GM12878 (cell line): ENCODE data around the gene ABHD8. TPM values are rescaled to one million over a fixed set of nuclear protein-coding genes. Genes with fewer than 3 reads are reported as not detected.

Experiments used
- ATF7 ChIP-seq: fragments of 450-650 bp; IDR thresholded peaks from 2 replicates; pipeline ENCODE4 v1.6.1; 2016; ENCODE audit warnings: low read depth, mild to moderate bottlenecking
- BRCA1 ChIP-seq: IDR thresholded peaks from 2 replicates; pipeline ENCODE4 v1.6.1; 2011; ENCODE audit warnings: low read depth, low read length, improper control_type of control experiment
- CEBPB ChIP-seq, 2 experiments: fragments of 150-350 bp in 1 of 2; IDR thresholded peaks; 2 replicates each; pipeline ENCODE4 v1.6.1; 2012 to 2014; ENCODE audit warnings: low read depth in 2 of 2, low read length in 2 of 2, borderline replicate concordance in 1 of 2, inconsistent platforms in 1 of 2
- CHD1 ChIP-seq: IDR thresholded peaks from 2 replicates; pipeline ENCODE4 v1.6.1; 2012; ENCODE audit warnings: low read depth, low read length, improper control_type of control experiment
- CREB1 ChIP-seq: IDR thresholded peaks from 2 replicates; pipeline ENCODE4 v1.6.1; 2012; ENCODE audit warnings: low read depth, mild to moderate bottlenecking, inconsistent platforms
- CREM ChIP-seq: IDR thresholded peaks from 2 replicates; pipeline ENCODE4 v1.6.1; 2014; ENCODE audit warnings: antibody characterized with exemption, low read depth
- EED ChIP-seq: sonication (generic); IDR thresholded peaks from 2 replicates; pipeline ENCODE4 v1.6.1; 2016; ENCODE audit warnings: antibody characterized with exemption, low read depth
- EZH2 ChIP-seq: IDR thresholded peaks from 2 replicates; pipeline ENCODE4 v1.6.1; 2012; ENCODE audit warnings: low read depth, mild to moderate bottlenecking, control low read depth, inconsistent platforms, low read length, borderline replicate concordance; ENCODE audit not compliant: control insufficient read depth
- MTA2 ChIP-seq: fragments of 450-650 bp; IDR thresholded peaks from 2 replicates; pipeline ENCODE4 v1.6.1; 2016; ENCODE audit warnings: low read depth, mild to moderate bottlenecking, moderate library complexity
- NRF1 ChIP-seq: conservative IDR thresholded peaks from 2 replicates; pipeline ENCODE4 v1.6.1; 2011; ENCODE audit warnings: mild to moderate bottlenecking, low read depth, low read length, improper control_type of control experiment
- POU2F2 ChIP-seq: IDR thresholded peaks from 3 replicates; pipeline ENCODE4 v1.6.1; 2011; ENCODE audit warnings: low read depth, mild to moderate bottlenecking, low read length, borderline replicate concordance
- RBBP5 ChIP-seq: fragments of 200-600 bp; sonication (generic); conservative IDR thresholded peaks from 2 replicates; pipeline ENCODE4 v1.6.1; 2016
- RCOR1 ChIP-seq: conservative IDR thresholded peaks from 2 replicates; pipeline ENCODE4 v1.6.1; 2012; ENCODE audit warnings: low read depth, low read length, improper control_type of control experiment
- RFX5 ChIP-seq: IDR thresholded peaks from 2 replicates; pipeline ENCODE4 v1.6.1; 2011; ENCODE audit warnings: low read depth, low read length, improper control_type of control experiment
- SMAD5 ChIP-seq: IDR thresholded peaks from 2 replicates; pipeline ENCODE4 v1.6.1; 2016; ENCODE audit warnings: antibody characterized with exemption, low read depth
- STAT1 ChIP-seq: fragments of 450-650 bp; conservative IDR thresholded peaks from 2 replicates; pipeline ENCODE4 v1.6.1; 2014; ENCODE audit warnings: antibody characterized with exemption, mild to moderate bottlenecking
- TCF3 ChIP-seq: IDR thresholded peaks from 2 replicates; pipeline ENCODE4 v1.6.1; 2012; ENCODE audit warnings: low read depth, mild to moderate bottlenecking, low read length, borderline replicate concordance; ENCODE audit not compliant: insufficient read depth
- YBX1 ChIP-seq: fragments of 450-650 bp; IDR thresholded peaks from 2 replicates; pipeline ENCODE4 v1.6.1; 2016; ENCODE audit warnings: antibody characterized with exemption
- polyA plus RNA-seq, 11 experiments: library from polyadenylated mRNA; depleted of rRNA in 4 of 11; unstranded in 6 of 11; stranded (reverse) in 5 of 11; fragments of >200 nt; fragmentation: Nextera tagmentation in 4 of 11; fragmentation: Illumina TruSeq in 1 of 11; extraction: Ambion mirVana in 4 of 11; extraction: Trizol in 1 of 11; gene quantifications; 1 replicate in 1 of 11; 2 replicates in 10 of 11; pipeline versions ENCODE4 v1.2.1 to v1.2.3, GENCODE V29; 2011 to 2016; ENCODE audit warnings: inconsistent platforms in 2 of 11, missing spikeins in 2 of 11, low read depth in 1 of 11
- total RNA-seq, 4 experiments: library from RNA; depleted of rRNA in 3 of 4; stranded (reverse); fragments of >200 nt in 3 of 4; fragmentation: Illumina TruSeq in 1 of 4; extraction: Trizol in 1 of 4; gene quantifications; 2 replicates each; pipeline versions ENCODE4 v1.2.1 to v1.2.3, GENCODE V29; 2013 to 2021
- TF ChIP-seq, protein P1 (sequence below): fragments of 150-350 bp; IDR thresholded peaks from 2 replicates; pipeline ENCODE4 v1.6.1; 2016; ENCODE audit warnings: low read depth, low read length
- TF ChIP-seq, protein P2 (sequence below): IDR thresholded peaks from 2 replicates; pipeline ENCODE4 v1.6.1; 2011; ENCODE audit warnings: low read depth, mild to moderate bottlenecking, low read length, moderate library complexity, borderline replicate concordance; ENCODE audit errors: extremely low read depth
- TF ChIP-seq, protein P3 (sequence below): IDR thresholded peaks from 2 replicates; pipeline ENCODE4 v1.6.1; 2011; ENCODE audit warnings: borderline replicate concordance, low read depth, mild to moderate bottlenecking, moderate library complexity, low read length; ENCODE audit not compliant: insufficient read depth, poor library complexity, severe bottlenecking
- TF ChIP-seq, protein P4 (sequence below): fragments of 450-650 bp; IDR thresholded peaks from 2 replicates; pipeline ENCODE4 v1.6.1; 2017; ENCODE audit warnings: mild to moderate bottlenecking, low read depth, inconsistent platforms; ENCODE audit not compliant: poor library complexity, severe bottlenecking
- TF ChIP-seq, protein P5 (sequence below): fragments of 450-650 bp; IDR thresholded peaks from 2 replicates; pipeline ENCODE4 v1.6.1; 2017; ENCODE audit warnings: borderline replicate concordance

ABHD8 gene
- total and polyA plus RNA-seq, 10 of the 15 experiments (the other 5 are each of a cell fraction or from before 2014, with no cell fraction given), result 0.03 to 12.5 (median 6.0) TPM

DNA sequence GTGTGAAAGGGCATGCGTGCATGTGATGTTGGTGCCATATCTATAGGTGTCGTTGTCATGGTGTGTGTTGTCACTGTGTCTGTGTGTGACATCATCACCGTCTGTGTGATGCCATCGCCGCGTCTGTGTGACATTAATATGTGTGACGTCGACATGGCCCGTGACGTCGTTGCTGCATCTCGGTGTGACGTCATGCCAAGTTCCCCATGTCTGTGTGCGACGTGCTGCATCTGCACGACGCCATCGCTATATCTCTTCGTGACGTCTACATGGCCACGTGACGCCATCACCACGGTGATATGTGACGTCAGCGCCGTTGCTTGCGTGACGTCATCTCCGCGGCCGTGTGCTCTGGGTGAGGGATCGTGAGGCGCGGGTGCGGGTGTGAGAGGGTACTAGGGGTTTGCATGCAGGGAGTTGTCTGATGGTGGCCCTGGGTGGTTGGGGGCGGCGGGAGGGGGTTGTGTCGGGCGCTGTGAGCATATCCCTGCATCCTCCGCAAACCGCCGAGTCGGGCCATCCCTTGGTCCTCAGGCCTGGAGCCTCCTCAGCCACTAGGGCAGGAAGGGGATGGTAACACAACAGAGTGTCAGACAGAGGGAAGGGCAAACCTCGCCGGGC is 48.7 kb upstream of the ABHD8 start (continued):
- TF ChIP-seq, protein P1, sequence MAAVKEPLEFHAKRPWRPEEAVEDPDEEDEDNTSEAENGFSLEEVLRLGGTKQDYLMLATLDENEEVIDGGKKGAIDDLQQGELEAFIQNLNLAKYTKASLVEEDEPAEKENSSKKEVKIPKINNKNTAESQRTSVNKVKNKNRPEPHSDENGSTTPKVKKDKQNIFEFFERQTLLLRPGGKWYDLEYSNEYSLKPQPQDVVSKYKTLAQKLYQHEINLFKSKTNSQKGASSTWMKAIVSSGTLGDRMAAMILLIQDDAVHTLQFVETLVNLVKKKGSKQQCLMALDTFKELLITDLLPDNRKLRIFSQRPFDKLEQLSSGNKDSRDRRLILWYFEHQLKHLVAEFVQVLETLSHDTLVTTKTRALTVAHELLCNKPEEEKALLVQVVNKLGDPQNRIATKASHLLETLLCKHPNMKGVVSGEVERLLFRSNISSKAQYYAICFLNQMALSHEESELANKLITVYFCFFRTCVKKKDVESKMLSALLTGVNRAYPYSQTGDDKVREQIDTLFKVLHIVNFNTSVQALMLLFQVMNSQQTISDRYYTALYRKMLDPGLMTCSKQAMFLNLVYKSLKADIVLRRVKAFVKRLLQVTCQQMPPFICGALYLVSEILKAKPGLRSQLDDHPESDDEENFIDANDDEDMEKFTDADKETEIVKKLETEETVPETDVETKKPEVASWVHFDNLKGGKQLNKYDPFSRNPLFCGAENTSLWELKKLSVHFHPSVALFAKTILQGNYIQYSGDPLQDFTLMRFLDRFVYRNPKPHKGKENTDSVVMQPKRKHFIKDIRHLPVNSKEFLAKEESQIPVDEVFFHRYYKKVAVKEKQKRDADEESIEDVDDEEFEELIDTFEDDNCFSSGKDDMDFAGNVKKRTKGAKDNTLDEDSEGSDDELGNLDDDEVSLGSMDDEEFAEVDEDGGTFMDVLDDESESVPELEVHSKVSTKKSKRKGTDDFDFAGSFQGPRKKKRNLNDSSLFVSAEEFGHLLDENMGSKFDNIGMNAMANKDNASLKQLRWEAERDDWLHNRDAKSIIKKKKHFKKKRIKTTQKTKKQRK, result no peak
- TF ChIP-seq ATF7, result no peak
- no peak for TF ChIP-seq RCOR1
- peak; percentile 91 for TF ChIP-seq CREB1
- TF ChIP-seq EZH2, result no peak
- no peak for TF ChIP-seq MTA2
- no peak for TF ChIP-seq BRCA1
- no peak for TF ChIP-seq NRF1
- TF ChIP-seq, protein P2, sequence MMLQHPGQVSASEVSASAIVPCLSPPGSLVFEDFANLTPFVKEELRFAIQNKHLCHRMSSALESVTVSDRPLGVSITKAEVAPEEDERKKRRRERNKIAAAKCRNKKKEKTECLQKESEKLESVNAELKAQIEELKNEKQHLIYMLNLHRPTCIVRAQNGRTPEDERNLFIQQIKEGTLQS, result no peak
- TF ChIP-seq CHD1, result no peak
- no peak for TF ChIP-seq POU2F2
- TF ChIP-seq RFX5, result no peak
- TF ChIP-seq, protein P3, sequence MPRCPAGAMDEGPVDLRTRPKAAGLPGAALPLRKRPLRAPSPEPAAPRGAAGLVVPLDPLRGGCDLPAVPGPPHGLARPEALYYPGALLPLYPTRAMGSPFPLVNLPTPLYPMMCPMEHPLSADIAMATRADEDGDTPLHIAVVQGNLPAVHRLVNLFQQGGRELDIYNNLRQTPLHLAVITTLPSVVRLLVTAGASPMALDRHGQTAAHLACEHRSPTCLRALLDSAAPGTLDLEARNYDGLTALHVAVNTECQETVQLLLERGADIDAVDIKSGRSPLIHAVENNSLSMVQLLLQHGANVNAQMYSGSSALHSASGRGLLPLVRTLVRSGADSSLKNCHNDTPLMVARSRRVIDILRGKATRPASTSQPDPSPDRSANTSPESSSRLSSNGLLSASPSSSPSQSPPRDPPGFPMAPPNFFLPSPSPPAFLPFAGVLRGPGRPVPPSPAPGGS, result peak; percentile 91
- no peak for TF ChIP-seq STAT1
- peak; percentile 91 for TF ChIP-seq CREM
- no peak for TF ChIP-seq EED
- TF ChIP-seq, protein P4, sequence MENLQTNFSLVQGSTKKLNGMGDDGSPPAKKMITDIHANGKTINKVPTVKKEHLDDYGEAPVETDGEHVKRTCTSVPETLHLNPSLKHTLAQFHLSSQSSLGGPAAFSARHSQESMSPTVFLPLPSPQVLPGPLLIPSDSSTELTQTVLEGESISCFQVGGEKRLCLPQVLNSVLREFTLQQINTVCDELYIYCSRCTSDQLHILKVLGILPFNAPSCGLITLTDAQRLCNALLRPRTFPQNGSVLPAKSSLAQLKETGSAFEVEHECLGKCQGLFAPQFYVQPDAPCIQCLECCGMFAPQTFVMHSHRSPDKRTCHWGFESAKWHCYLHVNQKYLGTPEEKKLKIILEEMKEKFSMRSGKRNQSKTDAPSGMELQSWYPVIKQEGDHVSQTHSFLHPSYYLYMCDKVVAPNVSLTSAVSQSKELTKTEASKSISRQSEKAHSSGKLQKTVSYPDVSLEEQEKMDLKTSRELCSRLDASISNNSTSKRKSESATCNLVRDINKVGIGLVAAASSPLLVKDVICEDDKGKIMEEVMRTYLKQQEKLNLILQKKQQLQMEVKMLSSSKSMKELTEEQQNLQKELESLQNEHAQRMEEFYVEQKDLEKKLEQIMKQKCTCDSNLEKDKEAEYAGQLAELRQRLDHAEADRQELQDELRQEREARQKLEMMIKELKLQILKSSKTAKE, result no peak
- TF ChIP-seq YBX1, result no peak
- TF ChIP-seq CEBPB (IDR thresholded peaks at IDR 0.05; ENCODE audit: borderline replicate concordance in 1 of 2, low read depth in 2 of 2, low read length in 2 of 2), result no peak
- peak; percentile 79; the same call in 1 of the 2 replicates for TF ChIP-seq TCF3
- no peak for TF ChIP-seq SMAD5
- TF ChIP-seq, protein P5, sequence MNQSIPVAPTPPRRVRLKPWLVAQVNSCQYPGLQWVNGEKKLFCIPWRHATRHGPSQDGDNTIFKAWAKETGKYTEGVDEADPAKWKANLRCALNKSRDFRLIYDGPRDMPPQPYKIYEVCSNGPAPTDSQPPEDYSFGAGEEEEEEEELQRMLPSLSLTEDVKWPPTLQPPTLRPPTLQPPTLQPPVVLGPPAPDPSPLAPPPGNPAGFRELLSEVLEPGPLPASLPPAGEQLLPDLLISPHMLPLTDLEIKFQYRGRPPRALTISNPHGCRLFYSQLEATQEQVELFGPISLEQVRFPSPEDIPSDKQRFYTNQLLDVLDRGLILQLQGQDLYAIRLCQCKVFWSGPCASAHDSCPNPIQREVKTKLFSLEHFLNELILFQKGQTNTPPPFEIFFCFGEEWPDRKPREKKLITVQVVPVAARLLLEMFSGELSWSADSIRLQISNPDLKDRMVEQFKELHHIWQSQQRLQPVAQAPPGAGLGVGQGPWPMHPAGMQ, result no peak
- TF ChIP-seq RBBP5, result no peak
